Stimulated activated CD4-positive, alpha-beta T cell treated with anti-CD3 and anti-CD28 coated beads, Interleukin-15, amount 100 ng/mL, for 48 hours (primary cell): ENCODE data around the gene RSAD1.

Experiments used
- DNase-seq, 2 donors: peaks; one replicate each; pipeline ENCODE4 v3.0.0-alpha.2; 2020; ENCODE audit warnings: low read depth in 2 of 2

Gene RSAD1

GRCh38 chr17:50458270-50458669 lies 20.4 kb upstream of the RSAD1 start:
- no peak for DNase-seq

GRCh38 chr17:50458701-50459676 lies 19.7 kb upstream of the RSAD1 start:
- DNase-seq: no peak

GRCh38 chr17:50459756-50460155 lies 18.9 kb upstream of the RSAD1 start:
- no peak for DNase-seq

GRCh38 chr17:50460831-50461526 lies 17.7 kb upstream of the RSAD1 start:
- DNase-seq: no peak

- no peak for DNase-seq
Measured at GRCh38 chr17:50461550-50462132, 17.0 kb upstream of the RSAD1 start.

- no peak for DNase-seq
Measured at GRCh38 chr17:50462446-50462845, 16.2 kb upstream of the RSAD1 start.

- no peak for DNase-seq
Measured at GRCh38 chr17:50464121-50464520, 14.5 kb upstream of the RSAD1 start.

GRCh38 chr17:50464736-50465135 lies 13.9 kb upstream of the RSAD1 start:
- DNase-seq: no peak

GRCh38 chr17:50465171-50465570 lies 13.5 kb upstream of the RSAD1 start:
- no peak for DNase-seq

- no peak for DNase-seq
Measured at GRCh38 chr17:50465635-50466034, 13.0 kb upstream of the RSAD1 start.

GRCh38 chr17:50466371-50467113 lies 12.1 kb upstream of the RSAD1 start:
- DNase-seq: no peak

GRCh38 chr17:50467114-50467854 lies 11.4 kb upstream of the RSAD1 start:
- DNase-seq: no peak

GRCh38 chr17:50467855-50468303 lies 10.8 kb upstream of the RSAD1 start:
- no peak for DNase-seq

- DNase-seq: no peak
Measured at GRCh38 chr17:50468304-50469207, 10.1 kb upstream of the RSAD1 start, which contains the start of gene CHAD. Gene CHAD, minus strand, starts transcription at chr17:50468880. Its CDS starts 67 bp downstream, at chr17:50468813.

- no peak for DNase-seq
Measured at GRCh38 chr17:50469208-50469605, 9.5 kb upstream of the RSAD1 start.

GRCh38 chr17:50469671-50470305 lies 8.9 kb upstream of the RSAD1 start:
- DNase-seq: no peak

- DNase-seq: no peak
Measured at GRCh38 chr17:50470426-50470825, 8.2 kb upstream of the RSAD1 start.

- DNase-seq: no peak
Measured at GRCh38 chr17:50471009-50471905, 7.4 kb upstream of the RSAD1 start.
